AG09319 (cell line): ENCODE measurements around the gene NAALAD2.
"Not testable (repeated sequence)": the region's sequence is repeated elsewhere in the genome, so short reads cannot be mapped to it uniquely, and the experiment has no call there.

Experiments
- DNase-seq: peaks from one replicate; pipeline ENCODE4 v3.0.0-alpha.2; 2010; ENCODE audit warnings: low read depth; ENCODE audit errors: extremely low read depth
- TF ChIP-seq, protein P1 (sequence below): IDR thresholded peaks from 2 replicates; pipeline ENCODE4 v1.5.1; 2011; ENCODE audit warnings: low read depth, mild to moderate bottlenecking, inconsistent platforms, low read length, moderate library complexity

The NAALAD2 gene

DNA sequence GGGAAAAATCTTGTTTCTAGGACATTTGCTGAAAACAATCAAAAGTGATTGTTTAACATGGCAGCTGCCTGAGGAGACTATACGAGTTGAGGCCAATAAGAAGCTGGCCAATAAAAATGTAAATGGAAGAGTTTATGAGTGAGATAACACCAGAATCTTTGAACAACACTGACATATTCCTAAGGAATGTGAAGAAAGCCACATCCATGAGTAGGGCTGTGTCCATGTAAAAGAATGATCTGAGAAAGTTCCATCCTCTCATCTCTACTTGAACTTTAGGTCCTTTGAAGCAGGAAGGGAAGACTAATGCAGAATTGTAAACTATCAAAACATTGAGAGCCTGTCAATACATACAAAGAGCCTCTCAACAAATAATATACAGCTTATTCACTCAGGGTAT lies 95.3 kb downstream of the NAALAD2 start:
- DNase-seq, result no peak
- TF ChIP-seq, protein P1, sequence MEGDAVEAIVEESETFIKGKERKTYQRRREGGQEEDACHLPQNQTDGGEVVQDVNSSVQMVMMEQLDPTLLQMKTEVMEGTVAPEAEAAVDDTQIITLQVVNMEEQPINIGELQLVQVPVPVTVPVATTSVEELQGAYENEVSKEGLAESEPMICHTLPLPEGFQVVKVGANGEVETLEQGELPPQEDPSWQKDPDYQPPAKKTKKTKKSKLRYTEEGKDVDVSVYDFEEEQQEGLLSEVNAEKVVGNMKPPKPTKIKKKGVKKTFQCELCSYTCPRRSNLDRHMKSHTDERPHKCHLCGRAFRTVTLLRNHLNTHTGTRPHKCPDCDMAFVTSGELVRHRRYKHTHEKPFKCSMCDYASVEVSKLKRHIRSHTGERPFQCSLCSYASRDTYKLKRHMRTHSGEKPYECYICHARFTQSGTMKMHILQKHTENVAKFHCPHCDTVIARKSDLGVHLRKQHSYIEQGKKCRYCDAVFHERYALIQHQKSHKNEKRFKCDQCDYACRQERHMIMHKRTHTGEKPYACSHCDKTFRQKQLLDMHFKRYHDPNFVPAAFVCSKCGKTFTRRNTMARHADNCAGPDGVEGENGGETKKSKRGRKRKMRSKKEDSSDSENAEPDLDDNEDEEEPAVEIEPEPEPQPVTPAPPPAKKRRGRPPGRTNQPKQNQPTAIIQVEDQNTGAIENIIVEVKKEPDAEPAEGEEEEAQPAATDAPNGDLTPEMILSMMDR, result no peak

DNA sequence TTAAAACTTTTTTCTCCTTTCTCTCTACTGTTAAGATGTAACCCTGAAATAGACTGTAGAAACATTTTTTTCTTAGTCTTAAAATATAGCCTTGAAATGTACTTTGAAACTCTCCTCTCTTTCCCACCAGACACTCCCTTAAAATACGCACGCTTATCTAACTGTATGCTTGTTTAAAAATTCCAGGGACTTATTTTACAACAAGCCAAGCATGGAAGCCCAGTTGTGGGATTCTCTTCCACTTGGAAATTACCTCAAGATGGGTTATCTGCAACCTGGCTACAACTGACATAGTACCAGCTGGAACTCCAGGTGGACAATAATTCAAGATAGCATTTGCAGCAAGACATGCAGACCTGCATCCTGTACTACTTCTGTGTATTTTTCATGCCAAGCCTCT lies 100.5 kb downstream of the NAALAD2 start:
- TF ChIP-seq, protein P1, result no peak

DNA sequence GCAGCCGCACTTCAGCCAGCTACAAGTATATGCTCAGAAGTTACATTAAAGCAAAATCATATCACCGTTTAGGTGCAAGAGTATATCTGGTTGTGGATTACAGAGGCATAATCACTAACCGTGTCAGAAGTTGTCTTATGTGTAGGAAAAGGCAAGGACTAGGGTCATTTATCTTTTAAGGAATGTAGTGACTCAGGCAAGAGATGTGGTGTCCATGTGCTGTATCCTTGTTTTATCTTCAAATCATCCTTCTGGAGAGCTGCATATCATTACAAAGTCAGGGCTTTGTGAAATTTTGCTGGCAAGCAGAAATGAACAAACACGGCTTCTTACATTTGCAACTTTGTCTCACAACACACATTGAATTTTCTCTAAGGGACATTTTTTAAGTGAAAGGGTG lies 101.1 kb downstream of the NAALAD2 start:
- TF ChIP-seq, protein P1, result no peak
- no peak for DNase-seq

More for the DNA sequence above, 100.5 kb downstream of the NAALAD2 start:
- no peak for DNase-seq

DNA sequence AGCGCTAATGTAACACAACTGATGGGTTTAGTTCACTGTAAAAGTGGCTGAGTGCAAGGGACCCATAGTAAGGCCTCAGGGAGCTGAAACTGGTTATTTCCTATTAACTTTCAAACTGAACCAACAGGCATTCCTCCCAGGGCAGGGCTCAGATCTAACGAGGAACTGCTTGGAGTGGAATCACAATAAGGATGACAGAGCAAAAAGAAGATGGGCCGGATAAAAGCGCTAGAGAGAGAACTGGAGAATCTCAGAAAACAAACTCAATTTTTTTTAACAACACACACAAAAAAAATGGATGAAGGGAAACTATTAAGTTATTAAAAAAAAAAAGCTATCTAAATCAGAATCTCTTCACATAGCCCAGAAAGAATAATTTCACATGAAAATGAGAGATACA lies 102.5 kb downstream of the NAALAD2 start:
- no peak for DNase-seq

DNA sequence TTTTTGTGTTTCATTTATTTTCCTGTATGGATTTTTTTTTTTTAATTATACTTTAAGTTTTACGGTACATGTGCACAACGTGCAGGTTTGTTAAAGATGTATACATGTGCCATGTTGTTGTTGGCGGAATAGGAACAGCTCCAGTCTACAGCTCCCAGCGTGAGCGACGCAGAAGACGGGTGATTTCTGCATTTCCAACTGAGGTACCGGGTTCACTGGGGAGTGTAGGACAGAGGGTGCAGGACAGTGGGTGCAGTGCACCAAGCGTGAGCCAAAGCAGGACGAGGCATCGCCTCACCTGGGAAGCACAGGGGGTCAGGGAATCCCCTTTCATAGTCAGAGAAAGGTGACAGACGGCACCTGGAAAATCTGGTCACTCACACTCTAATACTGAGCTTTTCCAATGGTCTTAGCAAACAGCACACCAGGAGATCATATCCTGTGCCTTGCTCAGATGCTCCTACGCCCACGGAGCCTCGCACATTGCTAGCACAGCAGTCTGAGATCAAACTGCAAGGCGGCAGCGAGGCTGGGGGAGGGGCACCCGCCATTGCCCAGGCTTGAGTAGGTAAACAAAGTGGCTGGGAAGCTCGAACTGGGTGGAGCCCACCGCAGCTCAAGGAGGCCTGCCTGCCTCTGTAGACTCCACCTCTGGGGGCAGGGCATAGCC lies 105.6 kb downstream of the NAALAD2 start:
- DNase-seq, result not testable (repeated sequence)

More for the DNA sequence above, 102.5 kb downstream of the NAALAD2 start:
- TF ChIP-seq, protein P1, result no peak

DNA sequence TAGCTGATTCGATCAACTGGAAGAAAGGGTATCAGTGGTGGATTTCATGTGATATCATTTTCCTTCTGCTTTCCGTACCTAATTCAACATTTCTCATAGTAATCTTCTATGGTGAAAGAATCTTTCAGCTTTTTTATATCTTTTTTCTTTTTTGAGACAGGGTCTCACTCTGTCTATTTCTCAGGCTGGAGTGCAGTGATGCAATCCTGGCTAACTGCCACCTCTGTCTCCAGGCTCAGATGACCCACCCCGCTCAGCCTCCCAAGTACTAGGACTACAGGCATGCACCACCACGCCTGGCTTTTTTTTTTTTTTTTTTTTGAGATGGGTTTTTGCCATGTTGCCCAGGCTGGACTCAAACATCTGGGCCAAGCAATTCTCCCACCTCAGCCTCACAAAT lies 107.0 kb downstream of the NAALAD2 start:
- DNase-seq, result no peak

More for the DNA sequence above, 107.0 kb downstream of the NAALAD2 start:
- TF ChIP-seq, protein P1, result no peak
